GM19043 (cell line): ENCODE data around the gene TRIM49D2.
"Not testable (repeated sequence)": the region's sequence is repeated elsewhere in the genome, so short reads cannot be mapped to it uniquely, and the experiment has no call there.

Experiments
- ATAC-seq: cut with Tn5 transposase; IDR thresholded peaks from one replicate; pipeline ENCODE4 v1.9.1; 2021; ENCODE audit warnings: low read depth; ENCODE audit not compliant: unreplicated experiment

The TRIM49D2 gene, protein sequence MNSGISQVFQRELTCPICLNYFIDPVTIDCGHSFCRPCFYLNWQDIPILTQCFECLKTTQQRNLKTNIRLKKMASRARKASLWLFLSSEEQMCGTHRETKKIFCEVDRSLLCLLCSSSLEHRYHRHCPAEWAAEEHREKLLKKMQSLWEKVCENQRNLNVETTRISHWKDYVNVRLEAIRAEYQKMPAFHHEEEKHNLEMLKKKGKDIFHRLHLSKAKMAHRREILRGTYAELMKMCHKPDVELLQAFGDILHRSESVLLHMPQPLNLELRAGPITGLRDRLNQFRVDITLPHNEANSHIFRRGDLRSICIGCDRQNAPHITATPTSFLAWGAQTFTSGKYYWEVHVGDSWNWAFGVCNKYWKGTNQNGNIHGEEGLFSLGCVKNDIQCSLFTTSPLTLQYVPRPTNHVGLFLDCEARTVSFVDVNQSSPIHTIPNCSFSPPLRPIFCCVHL

DNA sequence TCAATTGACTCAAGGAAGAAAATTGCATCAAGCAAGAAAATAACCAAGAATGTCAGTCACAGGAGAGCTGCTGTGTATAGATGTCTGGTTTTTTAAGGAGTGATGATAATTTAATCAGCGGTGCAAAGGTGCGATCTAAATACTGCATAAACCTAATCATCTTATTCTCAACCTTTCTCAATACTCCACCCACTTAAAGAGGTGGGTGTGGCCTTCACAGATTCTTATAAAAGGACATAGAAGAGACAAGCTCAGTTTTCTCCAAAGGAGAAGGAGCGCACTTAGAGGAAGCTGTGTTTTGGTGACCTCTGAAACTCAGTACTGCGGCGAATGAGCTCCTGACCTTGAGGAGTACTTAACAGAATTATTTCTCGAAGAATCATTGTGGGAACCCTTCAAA is at the start of gene TRIM49D2:
Gene TRIM49D2 (plus strand): TSS at position 301 of the 400 bp plus-strand sequence. CDS start 2,698 bp downstream, outside the sequence.
- ATAC-seq = not testable (repeated sequence)

DNA sequence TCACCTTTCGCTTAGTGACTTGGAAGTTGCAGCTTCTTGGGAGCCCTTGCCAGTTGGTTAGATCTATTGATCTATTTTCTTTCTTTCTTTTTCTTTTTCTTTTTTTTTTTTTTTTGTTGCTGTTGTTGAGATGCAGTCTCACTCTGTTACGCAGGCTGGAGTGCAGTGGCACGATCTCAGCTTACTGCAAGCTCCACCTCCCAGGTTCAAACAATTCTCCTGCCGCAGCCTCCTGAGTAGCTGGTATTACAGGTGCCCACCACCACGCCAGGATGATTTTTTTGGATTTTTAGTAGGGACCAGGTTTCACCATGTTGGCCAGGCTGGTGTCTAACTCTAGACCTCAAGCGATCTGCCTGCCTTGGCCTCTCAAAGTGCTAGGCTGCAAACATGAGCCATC is 46.4 kb upstream of the TRIM49D2 start:
- not testable (repeated sequence) for ATAC-seq

DNA sequence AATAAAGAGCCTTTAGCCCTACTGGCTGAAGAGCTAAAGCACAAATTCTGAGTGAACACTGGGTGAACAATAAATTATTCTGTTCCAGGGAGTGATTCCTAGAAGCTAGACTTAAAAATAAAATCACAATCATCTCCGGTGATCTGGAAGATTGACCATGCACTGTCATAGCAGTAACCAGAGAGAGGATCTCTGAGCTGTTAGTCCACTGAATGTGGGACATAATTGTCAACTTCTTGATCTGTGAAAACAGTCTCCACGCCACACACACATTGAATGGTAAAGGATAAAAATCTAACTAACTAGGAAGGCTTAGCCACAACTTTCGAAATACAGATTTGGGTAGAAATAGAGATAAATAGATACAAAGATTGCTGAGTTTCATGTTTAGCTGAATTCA is 30.6 kb upstream of the TRIM49D2 start:
- ATAC-seq = not testable (repeated sequence)

DNA sequence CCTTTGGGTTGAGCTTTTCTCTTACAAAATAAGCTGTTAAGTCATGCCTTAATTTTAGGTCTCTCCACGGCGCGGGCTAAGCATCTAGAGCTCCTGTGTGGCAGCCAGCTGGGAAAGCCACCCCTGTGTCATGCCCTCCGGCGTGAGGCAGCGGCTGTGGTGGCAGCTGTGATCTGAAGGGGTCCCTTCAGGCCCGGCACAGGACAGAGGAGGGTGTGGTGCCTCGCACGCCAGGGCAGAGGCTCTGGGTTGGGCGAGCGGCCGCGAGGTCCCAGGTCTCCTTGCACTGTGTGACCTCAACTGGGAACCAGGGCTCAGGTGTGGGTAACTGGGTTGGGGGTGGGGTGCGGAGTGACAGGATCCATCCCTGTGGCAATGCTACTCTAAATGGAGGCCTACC is 23.1 kb upstream of the TRIM49D2 start:
- not testable (repeated sequence) for ATAC-seq

DNA sequence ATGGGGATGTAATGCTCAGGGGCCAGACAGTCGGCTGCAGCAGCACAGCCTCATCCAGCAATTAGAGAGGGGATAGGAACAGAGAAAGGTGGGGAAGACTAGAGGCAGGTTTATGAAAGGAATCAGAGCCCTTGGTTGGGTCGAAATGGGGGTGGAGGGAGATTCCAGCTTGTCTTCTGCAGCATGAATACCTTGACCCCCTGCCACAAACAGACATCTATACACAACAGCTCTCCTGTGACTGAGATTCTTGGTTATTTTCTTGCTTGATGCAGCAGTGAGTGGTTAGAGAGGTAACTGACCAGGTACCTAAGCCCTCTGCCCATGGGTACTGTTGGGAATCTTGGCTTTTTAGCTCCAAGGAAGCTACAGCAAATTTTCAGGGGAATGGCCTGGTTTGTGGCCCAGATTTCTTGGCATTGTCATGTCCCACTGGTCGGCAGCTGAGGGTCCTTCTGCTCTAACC is 1.6 kb upstream of the TRIM49D2 start, which contains the start of gene TRIM49D1:
Gene TRIM49D1 (minus strand): TSS at position 51 of the 466 bp plus-strand sequence. CDS start 4,535 bp downstream, outside the sequence.
- no peak for ATAC-seq

DNA sequence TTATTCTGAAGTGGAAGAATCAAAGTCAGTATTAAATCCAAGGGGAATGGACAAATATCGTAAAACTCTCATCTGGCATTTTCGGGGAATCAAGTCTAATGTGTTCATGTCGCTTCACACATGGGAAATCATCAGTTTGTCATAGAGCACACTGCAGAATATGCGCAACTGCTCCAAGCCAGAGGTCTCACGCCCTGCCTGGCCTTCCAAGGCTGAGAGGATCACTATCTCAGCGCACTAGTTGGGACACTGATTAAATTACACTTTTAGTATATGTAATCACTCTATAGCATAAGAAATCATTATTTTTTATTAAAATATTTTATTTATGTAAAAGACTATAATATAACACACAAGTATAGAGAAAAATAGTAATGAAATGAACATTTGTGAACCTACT is 37.0 kb downstream of the TRIM49D2 start:
- ATAC-seq = not testable (repeated sequence)

DNA sequence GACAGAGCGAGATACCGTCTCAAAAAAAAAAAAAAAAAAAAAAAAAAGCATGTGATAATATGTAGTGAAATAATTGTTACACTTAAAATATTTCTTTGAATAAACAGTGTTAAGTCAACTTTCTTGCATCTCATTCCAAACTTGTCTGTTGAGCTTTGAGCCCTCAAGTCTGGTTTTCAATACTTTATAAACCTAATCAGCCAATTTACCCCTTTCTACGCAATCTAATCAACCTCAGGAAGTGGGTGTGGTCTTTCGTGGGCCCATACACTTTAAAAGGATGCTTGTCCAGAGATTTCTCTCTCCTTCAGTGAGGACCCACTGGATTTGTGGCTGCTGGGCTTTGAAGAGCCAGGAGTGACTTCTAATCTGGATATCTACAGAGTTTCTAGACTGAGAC is 41.9 kb downstream of the TRIM49D2 start, which contains the start of gene TRIM64:
Gene TRIM64 (plus strand): TSS at position 301 of the 400 bp plus-strand sequence. CDS start 2,467 bp downstream, outside the sequence.
- not testable (repeated sequence) for ATAC-seq
